ENCODE results near the gene MYO1G. TPM values are rescaled to one million over a fixed set of nuclear protein-coding genes. Genes with fewer than 3 reads are reported as not detected.
A peak's percentile ranks its signal among the peaks of the same experiment; 100 is the strongest.

MYO1G gene
- total and polyA plus RNA-seq, 9 of the 15 experiments (the other 6 are each of a cell fraction or from before 2014, with no cell fraction given), result 0.03 to 0.62 (median 0.13) TPM; not detected in 1

- no peak for TF ChIP-seq NFE2L1 (tag; IDR thresholded peaks at IDR 0.05; ENCODE audit: borderline replicate concordance, low read depth)
- no peak for TF ChIP-seq PHTF2 (CRISPR knock-in tag; IDR thresholded peaks at IDR 0.05)
- TF ChIP-seq CXXC5 (CRISPR knock-in tag; IDR thresholded peaks at IDR 0.05), result peak; percentile 90
- no peak for TF ChIP-seq FOXP1 (CRISPR knock-in tag; IDR thresholded peaks at IDR 0.05)
- no peak for TF ChIP-seq PTBP1 (IDR thresholded peaks at IDR 0.05; ENCODE audit: low read depth, low read length)
- no peak for TF ChIP-seq ZNF444 (CRISPR knock-in tag; IDR thresholded peaks at IDR 0.05)
- no peak for TF ChIP-seq CTCFL (IDR thresholded peaks at IDR 0.05; ENCODE audit: borderline replicate concordance, insufficient read depth, low read depth, low read length, poor library complexity, severe bottlenecking)
- no peak for TF ChIP-seq TOE1 (IDR thresholded peaks at IDR 0.05; ENCODE audit: borderline replicate concordance)
- no peak for TF ChIP-seq TOE1 (CRISPR knock-in tag; IDR thresholded peaks at IDR 0.05; ENCODE audit: borderline replicate concordance, low read depth)
- no peak for TF ChIP-seq SNRNP70 (optimal IDR thresholded peaks at IDR 0.05; ENCODE audit: low read depth, low read length)
- TF ChIP-seq RHOXF2B (CRISPR knock-in tag; conservative IDR thresholded peaks at IDR 0.05), result no peak
- TF ChIP-seq, protein P1, sequence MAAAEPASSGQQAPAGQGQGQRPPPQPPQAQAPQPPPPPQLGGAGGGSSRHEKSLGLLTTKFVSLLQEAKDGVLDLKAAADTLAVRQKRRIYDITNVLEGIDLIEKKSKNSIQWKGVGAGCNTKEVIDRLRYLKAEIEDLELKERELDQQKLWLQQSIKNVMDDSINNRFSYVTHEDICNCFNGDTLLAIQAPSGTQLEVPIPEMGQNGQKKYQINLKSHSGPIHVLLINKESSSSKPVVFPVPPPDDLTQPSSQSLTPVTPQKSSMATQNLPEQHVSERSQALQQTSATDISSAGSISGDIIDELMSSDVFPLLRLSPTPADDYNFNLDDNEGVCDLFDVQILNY (CRISPR knock-in tag; IDR thresholded peaks at IDR 0.05), result no peak
- no peak; the same call in 1 of the 2 replicates for TF ChIP-seq MIER1 (IDR thresholded peaks at IDR 0.05; ENCODE audit: low read depth)
- TF ChIP-seq, protein P2, sequence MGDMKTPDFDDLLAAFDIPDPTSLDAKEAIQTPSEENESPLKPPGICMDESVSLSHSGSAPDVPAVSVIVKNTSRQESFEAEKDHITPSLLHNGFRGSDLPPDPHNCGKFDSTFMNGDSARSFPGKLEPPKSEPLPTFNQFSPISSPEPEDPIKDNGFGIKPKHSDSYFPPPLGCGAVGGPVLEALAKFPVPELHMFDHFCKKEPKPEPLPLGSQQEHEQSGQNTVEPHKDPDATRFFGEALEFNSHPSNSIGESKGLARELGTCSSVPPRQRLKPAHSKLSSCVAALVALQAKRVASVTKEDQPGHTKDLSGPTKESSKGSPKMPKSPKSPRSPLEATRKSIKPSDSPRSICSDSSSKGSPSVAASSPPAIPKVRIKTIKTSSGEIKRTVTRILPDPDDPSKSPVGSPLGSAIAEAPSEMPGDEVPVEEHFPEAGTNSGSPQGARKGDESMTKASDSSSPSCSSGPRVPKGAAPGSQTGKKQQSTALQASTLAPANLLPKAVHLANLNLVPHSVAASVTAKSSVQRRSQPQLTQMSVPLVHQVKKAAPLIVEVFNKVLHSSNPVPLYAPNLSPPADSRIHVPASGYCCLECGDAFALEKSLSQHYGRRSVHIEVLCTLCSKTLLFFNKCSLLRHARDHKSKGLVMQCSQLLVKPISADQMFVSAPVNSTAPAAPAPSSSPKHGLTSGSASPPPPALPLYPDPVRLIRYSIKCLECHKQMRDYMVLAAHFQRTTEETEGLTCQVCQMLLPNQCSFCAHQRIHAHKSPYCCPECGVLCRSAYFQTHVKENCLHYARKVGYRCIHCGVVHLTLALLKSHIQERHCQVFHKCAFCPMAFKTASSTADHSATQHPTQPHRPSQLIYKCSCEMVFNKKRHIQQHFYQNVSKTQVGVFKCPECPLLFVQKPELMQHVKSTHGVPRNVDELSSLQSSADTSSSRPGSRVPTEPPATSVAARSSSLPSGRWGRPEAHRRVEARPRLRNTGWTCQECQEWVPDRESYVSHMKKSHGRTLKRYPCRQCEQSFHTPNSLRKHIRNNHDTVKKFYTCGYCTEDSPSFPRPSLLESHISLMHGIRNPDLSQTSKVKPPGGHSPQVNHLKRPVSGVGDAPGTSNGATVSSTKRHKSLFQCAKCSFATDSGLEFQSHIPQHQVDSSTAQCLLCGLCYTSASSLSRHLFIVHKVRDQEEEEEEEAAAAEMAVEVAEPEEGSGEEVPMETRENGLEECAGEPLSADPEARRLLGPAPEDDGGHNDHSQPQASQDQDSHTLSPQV (IDR thresholded peaks at IDR 0.05), result no peak
- TF ChIP-seq HNRNPL (IDR thresholded peaks at IDR 0.05; ENCODE audit: low read depth, low read length), result no peak
- TF ChIP-seq IRF2 (CRISPR knock-in tag; IDR thresholded peaks at IDR 0.05), result no peak
- peak; percentile 89 for TF ChIP-seq ARID1B (IDR thresholded peaks at IDR 0.05)
- TF ChIP-seq ZNF695 (CRISPR knock-in tag; IDR thresholded peaks at IDR 0.05), result no peak
- peak; percentile 67 for TF ChIP-seq MTA2 (IDR thresholded peaks at IDR 0.05; ENCODE audit: low read depth)
- no peak for TF ChIP-seq YY1 (IDR thresholded peaks at IDR 0.05; ENCODE audit: borderline replicate concordance in 1 of 3, control insufficient read depth in 1 of 3, extremely low read depth in 1 of 3, insufficient read depth in 3 of 3, insufficient read length in 1 of 3, insufficient replicate concordance in 2 of 3, low read depth in 1 of 3, low read length in 2 of 3)
- TF ChIP-seq ATF7 (IDR thresholded peaks at IDR 0.05), result peak; percentile 52
- TF ChIP-seq TAL1 (IDR thresholded peaks at IDR 0.05), result peak; percentile 84
Observed at GRCh38 chr7:45001138-45001694, 22.4 kb upstream of the MYO1G start (continued).
